Bone marrow (tissue), 2 donors: Measurements from ENCODE around the gene AMTN.
A peak's percentile ranks its signal among the peaks of the same experiment; 100 is the strongest.
"Not testable (repeated sequence)": the region's sequence is repeated elsewhere in the genome, so short reads cannot be mapped to it uniquely, and the experiment has no call there.

ENCODE experiments used
- DNase-seq, 2 donors: peaks; one replicate each; lab custom pipeline; 2025; lab: John Stamatoyannopoulos, UW

AMTN gene, protein sequence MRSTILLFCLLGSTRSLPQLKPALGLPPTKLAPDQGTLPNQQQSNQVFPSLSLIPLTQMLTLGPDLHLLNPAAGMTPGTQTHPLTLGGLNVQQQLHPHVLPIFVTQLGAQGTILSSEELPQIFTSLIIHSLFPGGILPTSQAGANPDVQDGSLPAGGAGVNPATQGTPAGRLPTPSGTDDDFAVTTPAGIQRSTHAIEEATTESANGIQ

GRCh38 chr4:70518269-70518668 lies at the start of gene AMTN:
Gene AMTN (plus strand): TSS chr4:70518569. CDS start chr4:70518778, 209 bp downstream.
- DNase-seq, result no peak

- no peak for DNase-seq
Measured at GRCh38 chr4:70471897-70472296, 46.5 kb upstream of the AMTN start, which contains the start of gene MUC7. Gene MUC7 (plus strand): TSS chr4:70472197. CDS start chr4:70474022, 1,825 bp downstream.

- no peak for DNase-seq
Measured at GRCh38 chr4:70473679-70474078, 44.7 kb upstream of the AMTN start.

GRCh38 chr4:70488748-70489147 lies 29.6 kb upstream of the AMTN start:
- DNase-seq, result no peak

GRCh38 chr4:70496231-70496630 lies 22.1 kb upstream of the AMTN start:
- DNase-seq, result no peak

- DNase-seq, result not testable (repeated sequence)
Measured at GRCh38 chr4:70501838-70502237, 16.5 kb upstream of the AMTN start.

GRCh38 chr4:70504733-70505132 lies 13.6 kb upstream of the AMTN start:
- no peak for DNase-seq

GRCh38 chr4:70505151-70505748 lies 13.1 kb upstream of the AMTN start:
- DNase-seq, result no peak

- no peak for DNase-seq
Measured at GRCh38 chr4:70508801-70509200, 9.6 kb upstream of the AMTN start.

DNA sequence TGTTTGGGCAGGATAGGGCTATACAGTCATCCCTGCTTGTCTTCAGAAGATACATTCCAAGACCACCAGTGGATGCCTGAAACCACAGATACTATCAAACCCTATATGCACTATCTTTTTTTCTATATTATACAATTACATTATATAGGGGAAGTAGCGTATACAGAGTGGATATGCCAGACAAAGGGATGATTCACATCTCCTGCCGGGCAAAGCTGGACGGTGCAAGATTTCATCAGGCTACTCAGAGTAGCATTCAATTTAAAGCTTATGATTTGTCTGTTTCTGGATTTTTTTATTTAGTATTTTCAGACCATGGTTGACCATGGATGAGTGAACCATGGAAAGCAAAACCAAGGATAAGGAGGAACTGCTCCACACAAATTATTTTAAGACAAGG lies 7.0 kb upstream of the AMTN start:
- no peak for DNase-seq

DNA sequence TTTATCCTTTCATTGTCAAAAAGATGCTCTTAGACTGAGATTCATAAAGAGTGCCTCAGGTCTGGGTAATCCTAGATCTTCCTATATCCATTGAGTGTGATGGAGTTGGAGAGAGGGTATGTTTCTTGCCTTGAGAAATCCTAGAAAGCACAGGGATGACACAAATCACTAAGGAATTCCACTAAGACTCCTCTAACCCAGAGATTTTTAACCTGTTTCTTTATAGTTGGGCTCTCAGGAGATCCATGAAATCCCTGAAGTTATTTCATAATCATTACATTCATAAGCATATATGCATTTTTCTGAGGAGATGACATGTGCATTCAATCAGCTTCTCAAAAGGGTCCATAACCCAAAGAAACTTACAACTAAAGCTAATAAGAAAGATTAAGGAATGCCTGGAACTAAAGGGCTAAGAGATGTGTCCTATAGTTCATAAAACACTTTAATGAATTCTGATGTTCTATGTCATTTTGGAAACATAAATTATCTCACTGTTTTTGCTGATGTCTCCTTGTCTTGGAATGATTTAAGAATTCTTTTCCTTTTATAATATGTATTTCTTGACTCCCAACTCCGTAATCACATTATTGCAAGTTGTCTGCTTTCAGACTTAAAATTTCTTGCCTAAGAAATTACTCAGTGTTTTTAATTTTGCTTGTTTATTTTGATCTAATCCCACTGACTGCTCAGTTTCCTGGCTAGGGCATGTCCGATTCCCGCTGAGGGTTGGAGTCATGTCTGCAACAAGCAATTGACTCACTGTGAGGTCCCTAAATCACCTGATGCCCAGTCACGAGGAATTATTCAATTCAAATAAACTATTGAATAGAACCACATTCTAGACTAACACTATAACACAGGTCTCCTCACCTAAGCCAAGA lies 2.8 kb upstream of the AMTN start:
- no peak for DNase-seq

- DNase-seq, result no peak
Measured at GRCh38 chr4:70518716-70519115, 347 bp downstream of the AMTN start.

GRCh38 chr4:70522626-70523025 lies 4.3 kb downstream of the AMTN start:
- no peak for DNase-seq

DNA sequence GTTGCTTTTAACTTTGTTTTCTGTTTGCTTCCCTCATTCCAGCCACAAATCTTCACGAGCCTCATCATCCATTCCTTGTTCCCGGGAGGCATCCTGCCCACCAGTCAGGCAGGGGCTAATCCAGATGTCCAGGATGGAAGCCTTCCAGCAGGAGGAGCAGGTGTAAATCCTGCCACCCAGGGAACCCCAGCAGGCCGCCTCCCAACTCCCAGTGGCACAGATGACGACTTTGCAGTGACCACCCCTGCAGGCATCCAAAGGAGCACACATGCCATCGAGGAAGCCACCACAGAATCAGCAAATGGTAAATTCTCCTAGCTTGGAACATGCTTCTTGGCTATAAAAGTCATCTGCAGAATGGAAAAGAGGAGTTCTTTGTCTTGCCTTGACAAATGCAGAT lies 12.6 kb downstream of the AMTN start:
- no peak for DNase-seq

- no peak for DNase-seq
Measured at GRCh38 chr4:70531981-70532380, 13.6 kb downstream of the AMTN start.

GRCh38 chr4:70533211-70533610 lies 14.8 kb downstream of the AMTN start:
- no peak for DNase-seq

GRCh38 chr4:70533791-70534190 lies 15.4 kb downstream of the AMTN start:
- no peak for DNase-seq

DNA sequence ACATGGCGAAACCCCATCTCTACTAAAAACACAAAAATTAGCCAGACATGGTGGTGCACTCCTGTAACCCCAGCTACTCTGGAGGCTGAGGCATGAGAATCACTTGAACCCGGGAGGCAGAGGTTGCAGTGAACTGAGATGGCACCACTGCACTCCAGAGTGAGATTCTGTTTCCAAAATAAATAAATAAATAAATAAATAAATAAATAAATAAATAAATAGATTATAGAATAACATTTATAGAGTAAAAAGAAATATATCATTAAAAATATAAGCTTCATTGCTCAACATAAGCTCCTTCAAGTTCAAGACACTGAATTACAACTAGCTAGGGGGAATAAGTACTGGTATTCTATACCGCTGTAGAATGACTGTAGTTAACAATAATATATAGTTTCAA lies 16.5 kb downstream of the AMTN start:
- not testable (repeated sequence) for DNase-seq

- no peak for DNase-seq
Measured at GRCh38 chr4:70538869-70539268, 20.5 kb downstream of the AMTN start.

DNA sequence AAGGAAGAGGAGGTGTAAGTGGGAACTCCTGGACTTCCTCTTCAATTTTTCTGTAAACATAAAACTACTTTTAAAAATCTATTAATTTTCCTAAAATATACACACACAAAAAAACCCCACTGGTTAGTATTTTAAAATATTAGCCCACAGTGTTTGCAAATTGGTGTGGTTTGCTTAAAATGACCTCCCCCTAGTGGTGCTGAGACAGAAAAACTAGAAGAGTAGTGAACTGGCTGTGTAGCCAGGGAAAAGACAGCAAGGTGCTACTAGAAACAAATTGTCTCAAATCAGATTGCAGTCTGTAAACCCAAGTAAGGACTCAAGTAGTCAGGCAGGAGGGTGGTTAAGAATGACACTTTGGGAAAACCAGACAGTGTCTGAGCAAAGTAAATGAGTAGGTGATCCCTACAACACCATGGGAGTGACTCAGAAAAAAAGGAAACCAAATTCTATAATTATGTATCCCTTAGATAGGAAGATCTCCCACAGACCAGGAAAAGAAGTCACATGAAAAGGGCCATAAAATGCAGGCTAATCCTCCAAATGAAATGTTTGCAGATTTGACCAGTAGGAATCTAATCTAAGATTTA lies 26.0 kb downstream of the AMTN start:
- DNase-seq, result no peak

DNA sequence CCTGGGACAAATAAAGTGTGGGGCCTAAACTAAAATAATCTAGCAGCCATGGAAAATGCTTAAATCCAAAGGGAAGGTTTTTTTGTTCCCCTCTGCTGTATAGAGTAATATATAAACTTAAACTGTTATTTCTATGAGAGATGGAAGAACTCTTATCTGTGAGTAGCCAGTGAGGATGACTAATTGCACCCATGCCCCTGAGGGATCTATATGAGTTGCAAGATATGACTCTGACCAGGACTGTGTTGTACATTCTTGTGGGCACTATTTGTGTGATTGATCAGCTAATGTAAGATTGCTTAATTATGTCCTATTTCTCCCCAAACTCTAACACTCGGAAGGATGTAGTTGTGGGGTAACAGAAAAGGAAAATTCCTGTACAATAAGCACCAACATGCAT lies 38.5 kb downstream of the AMTN start:
- DNase-seq, result no peak

DNA sequence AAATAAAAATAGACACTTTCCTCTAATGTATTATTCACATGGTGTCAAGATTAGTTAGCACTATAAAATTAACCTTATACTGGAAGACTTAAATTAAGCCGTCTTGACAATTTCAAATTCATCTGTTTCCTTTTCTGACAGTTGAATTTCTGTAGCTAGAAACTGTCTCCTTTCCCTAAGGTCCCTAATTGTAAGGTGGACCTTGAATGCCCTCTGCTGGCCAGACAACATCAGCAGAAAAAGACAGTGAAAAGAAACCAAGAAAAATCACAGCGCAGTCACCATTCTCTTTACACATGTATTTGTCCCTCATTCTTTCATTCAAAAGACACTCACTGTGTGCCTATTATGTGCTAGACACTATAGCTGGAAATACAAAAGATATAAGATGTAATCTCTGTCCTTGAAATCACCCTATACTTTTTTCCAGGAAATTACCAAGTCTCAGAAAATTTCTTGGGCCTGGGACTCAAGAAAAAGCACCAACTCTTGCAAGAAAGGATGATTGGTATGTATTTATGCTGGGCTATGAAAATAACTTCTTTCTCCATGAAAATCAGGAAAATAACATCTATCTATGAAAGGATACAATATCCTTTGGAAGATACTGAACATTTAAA lies 41.0 kb downstream of the AMTN start:
- DNase-seq, result peak in 1 of 2 donors; percentile 24
